HG03159 (cell line): ENCODE results near the gene BHLHE23.
"Not testable (repeated sequence)": the region's sequence is repeated elsewhere in the genome, so short reads cannot be mapped to it uniquely, and the experiment has no call there.

Experiments
- ATAC-seq: cut with Tn5 transposase; IDR thresholded peaks from one replicate; pipeline ENCODE4 v1.9.1; 2021; ENCODE audit warnings: mild to moderate bottlenecking, moderate library complexity; ENCODE audit not compliant: unreplicated experiment

The BHLHE23 gene

DNA sequence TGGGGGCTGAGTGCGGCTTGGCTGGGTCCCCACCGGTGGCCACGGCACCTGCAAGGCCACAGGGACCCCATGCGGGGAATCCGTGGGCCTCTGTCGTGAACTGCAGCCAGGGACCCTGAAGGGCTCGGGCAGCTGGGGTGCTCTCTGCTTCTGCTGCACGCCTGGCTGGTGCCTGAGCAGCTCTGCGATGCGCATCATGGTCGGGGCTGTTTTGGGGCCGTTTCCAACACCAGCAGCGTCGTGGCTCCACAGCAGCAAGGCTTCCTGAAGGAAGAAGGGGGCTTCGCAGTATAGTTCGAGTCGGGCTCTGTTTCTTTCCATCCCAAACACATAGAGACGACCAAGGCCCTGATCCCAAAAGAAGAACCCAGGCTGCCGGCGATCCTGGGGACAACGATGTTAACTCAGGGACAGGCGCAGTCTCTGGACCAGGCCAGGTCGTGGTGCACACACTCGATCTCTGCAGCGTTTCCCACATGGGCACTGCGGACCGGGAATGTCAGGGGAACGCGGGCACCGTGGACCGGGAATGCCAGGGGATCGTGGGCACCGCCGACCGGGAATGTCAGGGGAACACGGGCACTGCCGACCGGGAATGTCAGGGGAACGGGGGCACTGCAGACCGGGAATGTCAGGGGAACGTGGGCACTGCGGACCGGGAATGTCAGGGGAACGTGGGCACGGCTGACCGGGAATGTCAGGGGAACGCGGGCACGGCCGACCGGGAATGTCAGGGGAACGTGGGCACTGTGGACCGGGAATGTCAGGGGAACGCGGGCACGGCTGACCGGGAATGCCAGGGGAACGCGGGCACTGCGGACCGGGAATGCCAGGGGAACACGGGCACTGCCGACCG lies 36.8 kb upstream of the BHLHE23 start:
- ATAC-seq = no peak

DNA sequence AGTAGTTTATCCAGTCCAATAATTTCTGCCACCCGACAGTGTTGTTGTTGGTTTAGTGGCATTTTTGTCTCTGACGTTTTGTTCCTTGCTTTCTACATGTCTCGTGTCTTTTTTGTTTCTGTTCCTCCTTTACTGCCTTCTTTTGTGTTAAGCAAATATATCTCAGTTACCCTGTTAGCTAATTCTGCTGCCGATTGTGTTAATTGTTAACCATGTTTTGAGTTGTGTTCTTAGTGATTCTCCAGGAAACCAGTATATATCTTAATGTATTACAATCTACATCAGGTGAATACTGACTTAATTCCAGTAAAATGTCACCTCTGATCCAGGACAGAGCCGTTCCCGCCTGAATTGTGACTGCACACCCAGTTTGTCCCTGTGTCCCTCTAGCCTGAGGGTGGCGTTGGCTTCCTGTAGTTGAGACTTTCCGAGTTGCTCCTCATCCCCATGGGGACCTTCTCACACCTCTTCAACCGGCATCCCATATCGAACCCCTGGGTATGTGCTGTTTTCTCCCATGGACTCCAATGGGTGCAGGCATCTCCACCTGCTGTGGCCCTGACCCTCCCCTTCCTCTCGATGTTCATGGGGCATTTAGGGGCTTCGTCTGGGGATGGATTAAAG lies 35.8 kb upstream of the BHLHE23 start:
- no peak for ATAC-seq

- no peak for ATAC-seq
These were observed 35.0 kb upstream of the BHLHE23 start for GRCh38 chr20:63041776-63042175.

DNA sequence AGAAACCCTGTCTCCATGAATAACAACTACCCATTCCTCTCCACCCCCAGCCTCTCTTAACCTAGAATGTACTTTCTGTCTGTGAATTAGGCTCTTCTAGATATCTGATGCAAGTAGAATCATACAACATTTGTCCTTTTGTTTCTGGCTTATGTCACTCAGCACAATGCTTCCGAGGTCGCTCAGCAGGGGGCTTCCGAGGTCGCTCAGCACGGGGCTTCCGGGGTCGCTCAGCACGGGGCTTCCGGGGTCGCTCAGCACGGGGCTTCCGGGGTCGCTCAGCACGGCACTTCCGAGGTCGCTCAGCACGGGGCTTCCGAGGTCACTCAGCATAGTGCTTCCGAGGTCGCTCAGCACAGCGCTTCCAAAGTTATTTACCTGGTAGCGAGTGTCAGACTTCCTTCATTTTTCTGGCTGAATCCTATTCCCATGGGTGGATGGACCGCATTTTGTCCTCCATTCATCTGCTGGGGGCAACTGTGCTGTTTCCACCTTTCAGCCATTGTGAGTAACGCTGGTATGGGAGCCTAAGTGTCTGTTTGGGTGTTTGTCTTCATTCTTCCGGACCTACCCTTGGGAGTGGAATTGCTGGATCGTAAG lies 31.0 kb upstream of the BHLHE23 start:
- ATAC-seq = no peak

- ATAC-seq = no peak
These were observed 29.5 kb upstream of the BHLHE23 start for GRCh38 chr20:63036291-63036690.

DNA sequence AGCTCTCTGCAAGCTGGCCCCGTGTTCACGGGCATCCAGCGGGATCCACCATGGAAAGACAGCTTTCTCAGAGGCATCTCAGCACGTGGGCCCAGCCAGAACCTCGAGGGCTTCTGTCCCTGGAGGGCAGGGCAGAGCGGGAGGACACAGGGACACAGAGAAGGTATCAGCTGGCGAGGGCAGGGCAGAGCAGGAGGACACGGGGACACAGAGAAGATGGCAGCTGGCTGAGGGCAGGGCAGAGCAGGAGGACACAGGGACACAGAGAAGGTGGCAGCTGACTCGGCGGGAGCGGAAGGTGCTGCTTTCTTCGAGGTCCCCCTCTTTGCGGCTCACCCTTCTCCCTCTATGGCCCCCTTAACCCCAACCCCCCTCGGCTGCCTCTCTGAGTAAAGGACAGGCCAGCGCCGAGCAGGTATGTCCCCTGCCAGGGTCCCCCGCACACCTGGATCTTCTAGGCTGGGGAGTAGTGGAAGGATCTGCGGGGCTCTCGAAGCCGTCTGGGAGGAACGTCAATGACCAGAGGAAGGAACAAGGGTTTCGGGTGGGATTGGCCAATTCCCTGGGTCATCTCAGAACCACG lies 28.9 kb upstream of the BHLHE23 start:
- no peak for ATAC-seq

GRCh38 chr20:63034710-63035602 lies 28.2 kb upstream of the BHLHE23 start:
- ATAC-seq = not testable (repeated sequence)

- ATAC-seq = no peak
These were observed 27.3 kb upstream of the BHLHE23 start for GRCh38 chr20:63033794-63034709.

GRCh38 chr20:63032861-63033793 lies 26.4 kb upstream of the BHLHE23 start:
- ATAC-seq = no peak

DNA sequence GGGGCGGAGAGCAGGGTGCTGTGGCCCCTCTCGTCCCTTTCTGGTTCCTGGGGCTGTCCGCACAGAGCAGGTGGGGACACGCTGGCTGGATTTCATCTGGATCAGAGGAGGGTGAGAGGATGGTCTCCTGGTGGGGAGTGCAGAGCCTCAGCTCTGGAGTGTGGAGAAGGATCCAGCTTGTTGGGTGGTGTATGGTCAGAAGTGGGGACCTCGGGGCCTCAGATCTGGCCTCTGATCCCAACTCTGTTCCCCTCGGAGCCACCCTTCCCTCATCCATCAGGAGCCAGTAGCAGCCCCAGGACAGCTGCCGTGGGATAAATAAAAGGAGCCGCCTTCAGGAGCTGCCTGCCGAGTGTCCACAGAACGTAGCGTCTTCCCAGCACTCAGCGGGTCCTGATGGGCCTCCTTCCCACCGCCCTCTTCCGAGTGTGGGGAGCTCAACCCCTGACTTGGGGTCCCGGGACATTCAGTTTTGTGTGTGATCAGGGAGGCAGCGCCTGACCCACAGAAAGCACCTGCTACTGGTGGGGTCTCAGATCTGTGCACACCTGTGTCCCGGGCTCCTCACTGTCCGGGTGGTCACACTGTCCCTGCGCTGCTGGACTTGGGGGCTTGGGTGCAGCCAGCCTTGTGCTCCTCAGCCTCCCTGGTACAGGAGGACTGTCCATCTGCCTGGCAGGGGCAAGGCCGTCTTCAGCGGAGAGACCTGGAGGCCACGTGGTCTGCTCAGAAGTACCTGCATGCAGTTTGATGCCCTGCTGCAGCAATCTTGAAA lies 25.4 kb upstream of the BHLHE23 start:
- no peak for ATAC-seq

GRCh38 chr20:63031251-63032014 lies 24.7 kb upstream of the BHLHE23 start:
- no peak for ATAC-seq

- ATAC-seq = no peak
These were observed 22.8 kb upstream of the BHLHE23 start for GRCh38 chr20:63029358-63030121.

- ATAC-seq = no peak
These were observed 21.7 kb upstream of the BHLHE23 start for GRCh38 chr20:63028461-63028921.

DNA sequence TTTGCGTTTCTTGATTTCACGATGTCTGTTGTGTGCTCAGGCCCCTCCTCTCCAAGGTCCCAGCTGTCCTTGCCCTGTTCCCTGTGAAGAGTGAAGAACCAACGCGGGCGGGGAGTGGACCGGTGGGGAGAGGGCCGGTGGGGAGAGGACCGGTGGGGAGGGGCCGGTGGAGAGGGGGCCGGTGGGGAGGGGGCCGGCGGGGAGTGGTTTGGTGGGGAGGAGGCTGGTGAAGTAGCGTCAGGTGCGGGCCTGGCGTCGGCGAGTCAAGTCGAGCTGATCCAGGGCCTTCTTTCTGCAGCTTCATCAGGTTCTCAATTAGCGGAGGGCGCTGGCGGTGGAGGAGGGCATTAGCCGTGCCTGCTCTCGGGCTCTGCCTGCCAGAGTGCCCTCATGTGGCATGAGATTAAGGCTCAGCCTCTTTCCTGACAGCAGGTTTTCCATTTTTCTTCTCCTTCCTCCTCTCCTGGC lies 21.2 kb upstream of the BHLHE23 start:
- ATAC-seq = no peak

DNA sequence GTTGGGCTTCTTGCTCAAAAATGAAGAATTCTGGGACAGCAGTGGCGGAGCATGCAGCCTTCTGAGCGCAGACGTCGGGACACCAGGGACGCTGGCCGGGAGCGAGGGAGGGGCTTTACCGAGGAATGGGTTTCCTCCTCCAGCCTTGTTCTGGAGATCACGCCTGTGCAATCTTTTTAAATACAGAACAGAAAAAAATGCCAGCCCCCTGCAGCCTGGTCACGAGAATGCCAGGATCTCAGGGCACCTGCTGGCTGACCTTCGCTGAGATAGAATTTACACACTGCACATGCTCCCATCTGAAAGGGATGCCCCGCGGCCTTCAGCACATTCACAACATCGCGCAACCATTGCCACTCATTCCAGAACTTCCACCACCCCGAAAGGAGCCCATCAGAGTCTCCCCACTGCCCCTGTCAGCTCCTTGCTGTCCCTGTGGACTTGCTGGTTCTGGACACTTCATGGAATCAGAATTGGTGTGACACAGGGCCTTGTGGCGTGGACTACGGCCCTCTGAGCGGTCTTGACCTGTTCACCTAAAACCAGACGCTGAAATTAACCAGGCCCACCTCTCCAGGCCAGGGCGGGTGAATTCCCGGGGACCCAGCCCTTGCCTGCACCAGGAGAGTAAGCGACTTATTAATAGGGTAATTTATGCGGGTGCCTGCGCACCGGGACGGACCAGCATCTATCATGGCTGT lies 20.6 kb upstream of the BHLHE23 start:
- no peak for ATAC-seq
